ENCODE results near the gene SPAG16. TPM values are rescaled to one million over a fixed set of nuclear protein-coding genes. Genes with fewer than 3 reads are reported as not detected.
"Not testable (repeated sequence)": the region's sequence is repeated elsewhere in the genome, so short reads cannot be mapped to it uniquely, and the experiment has no call there.

Gene SPAG16
- total RNA-seq, 4 donors from 2014 or later = 1.1 to 8.8 (median 6.3) TPM

DNA sequence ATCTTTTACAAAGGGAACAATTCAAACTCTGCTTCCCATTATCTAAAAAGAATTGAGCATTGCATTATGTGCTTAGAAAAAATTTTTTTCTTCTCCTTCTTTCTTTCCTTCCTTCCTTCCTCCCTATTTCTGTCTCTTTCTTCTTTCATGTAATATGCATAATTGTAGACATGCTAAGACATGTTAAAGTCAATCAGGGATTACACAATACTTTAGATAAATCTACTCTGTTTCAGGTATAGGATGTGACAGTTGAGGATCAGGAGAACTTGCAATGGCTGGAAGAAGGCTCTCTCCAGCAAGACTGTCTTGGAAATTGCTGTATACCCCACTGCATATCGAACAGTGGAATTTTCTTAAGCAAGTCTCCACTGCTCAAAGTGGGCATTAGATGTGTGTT, 9.0 kb upstream of the SPAG16 start:
- H3K27me3 ChIP-seq = no peaks in the 10 kb centered on the region
- no peaks in the 10 kb centered on the region for H3K9me3 ChIP-seq
- no peak overlapping the region for H3K27ac ChIP-seq
- DNase-seq (no peak), ATAC-seq (no peak)
- TF ChIP-seq POLR2A (IDR thresholded peaks at IDR 0.05) (no peak), CTCF (IDR thresholded peaks at IDR 0.05 in 4 of 5, conservative IDR thresholded peaks at IDR 0.05 in 1 of 5) (no peak)
- no peaks in the 10 kb centered on the region for H3K36me3 ChIP-seq
- in situ Hi-C loops (cut with MboI; ENCODE audit: low sequenced_read_pairs in 4 of 4) (no loop called here), intact Hi-C loops (cut with DNase I; ENCODE audit: low total_unique reads) (no loop called here)
- no peaks in the 10 kb centered on the region for H3K4me1 ChIP-seq
- H3K4me3 ChIP-seq = no peak overlapping the region

- H3K9me3 ChIP-seq; DNase-seq; H3K36me3 ChIP-seq; H3K27me3 ChIP-seq; in situ Hi-C loops (cut with MboI; ENCODE audit: low sequenced_read_pairs in 4 of 4); intact Hi-C loops (cut with DNase I; ENCODE audit: low total_unique reads); H3K4me1 ChIP-seq; ATAC-seq; H3K4me3 ChIP-seq; H3K27ac ChIP-seq: not testable (repeated sequence)
Measured at GRCh38 chr2:213277134-213277533, 7.1 kb upstream of the SPAG16 start.

DNA sequence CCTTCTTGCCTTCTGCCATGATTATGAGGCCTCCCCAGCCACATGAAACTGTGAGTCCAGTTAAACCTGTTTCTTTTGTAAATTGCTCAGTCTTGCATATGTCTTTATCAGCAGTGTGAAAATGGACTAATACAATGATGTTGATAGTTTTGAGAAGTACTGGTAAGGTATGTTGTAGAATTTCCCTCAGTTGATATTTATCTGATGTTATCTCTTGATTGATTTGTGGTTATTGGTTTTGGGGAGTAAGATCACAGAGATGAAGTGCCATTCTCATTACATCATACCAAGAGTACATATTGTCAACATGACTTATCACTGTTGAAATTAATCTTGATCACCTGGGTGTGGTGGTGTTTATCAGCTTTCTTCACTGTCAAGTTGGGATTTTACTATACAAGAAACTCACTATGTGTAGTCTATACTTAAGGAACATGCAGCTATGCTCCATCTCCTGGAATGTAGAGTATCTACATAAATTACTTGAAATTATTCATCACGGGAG, 5.1 kb upstream of the SPAG16 start:
- in situ Hi-C loops (cut with MboI; ENCODE audit: low sequenced_read_pairs in 4 of 4) (no loop called here), intact Hi-C loops (cut with DNase I; ENCODE audit: low total_unique reads) (no loop called here)
- DNase-seq (no peak), ATAC-seq (no peak)
- no peaks in the 10 kb centered on the region for H3K36me3 ChIP-seq
- H3K4me3 ChIP-seq = no peak overlapping the region
- peaks cover 0 to 7% of the 10 kb centered on the region in 2 donors for H3K4me1 ChIP-seq
- H3K9me3 ChIP-seq = no peaks in the 10 kb centered on the region
- H3K27me3 ChIP-seq = no peaks in the 10 kb centered on the region
- TF ChIP-seq CTCF (IDR thresholded peaks at IDR 0.05 in 4 of 5, conservative IDR thresholded peaks at IDR 0.05 in 1 of 5) (no peak), POLR2A (IDR thresholded peaks at IDR 0.05) (no peak)
- no peak overlapping the region for H3K27ac ChIP-seq

DNA sequence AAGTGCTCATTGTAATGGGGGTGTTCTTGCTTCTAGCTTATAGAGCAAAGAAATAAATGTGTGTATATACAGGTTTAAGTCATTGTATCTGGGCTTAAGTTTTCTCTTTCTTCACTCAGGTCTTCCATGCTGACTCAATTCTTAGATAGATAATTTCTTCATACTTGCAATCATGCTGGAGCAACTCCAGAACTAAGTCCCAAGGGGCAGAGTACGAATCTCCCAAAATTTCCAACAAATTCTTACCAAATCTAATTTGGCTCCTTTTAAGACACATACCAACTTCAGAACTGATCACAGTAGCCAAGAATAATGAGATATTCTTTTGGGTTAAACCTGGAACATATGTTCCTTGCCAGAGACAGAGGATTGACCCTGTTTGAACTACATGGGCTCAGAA, 4.3 kb upstream of the SPAG16 start:
- H3K4me1 ChIP-seq = peaks cover 0 to 9% of the 10 kb centered on the region in 2 donors
- H3K36me3 ChIP-seq = no peaks in the 10 kb centered on the region
- in situ Hi-C loops (cut with MboI; ENCODE audit: low sequenced_read_pairs in 4 of 4) (no loop called here), intact Hi-C loops (cut with DNase I; ENCODE audit: low total_unique reads) (no loop called here)
- H3K27ac ChIP-seq = no peak overlapping the region
- no peaks in the 10 kb centered on the region for H3K27me3 ChIP-seq
- no peak for DNase-seq
- no peak for TF ChIP-seq POLR2A (IDR thresholded peaks at IDR 0.05)
- no peak for TF ChIP-seq CTCF (IDR thresholded peaks at IDR 0.05 in 4 of 5, conservative IDR thresholded peaks at IDR 0.05 in 1 of 5)
- ATAC-seq = no peak
- H3K4me3 ChIP-seq = no peak overlapping the region
- no peaks in the 10 kb centered on the region for H3K9me3 ChIP-seq

DNA sequence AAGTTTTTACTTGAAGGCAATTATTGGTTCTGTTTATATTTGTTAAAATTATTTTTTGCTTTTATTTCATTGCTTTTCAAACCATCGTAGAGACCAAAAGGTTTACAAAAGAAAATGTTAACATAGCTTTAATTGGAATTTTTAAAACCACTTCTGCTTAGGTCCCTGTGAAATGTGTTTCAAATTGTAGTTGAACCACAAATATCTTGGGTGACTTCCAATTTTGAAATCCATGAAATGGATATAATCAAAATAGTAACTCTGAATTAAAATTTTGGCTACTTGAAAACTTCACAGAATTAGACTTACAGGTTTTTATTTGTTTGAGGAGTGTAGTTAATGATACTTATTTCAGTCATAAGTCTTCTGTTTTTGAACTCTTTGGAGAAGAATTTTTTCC, 3.1 kb upstream of the SPAG16 start:
- DNase-seq = no peak
- TF ChIP-seq CTCF (IDR thresholded peaks at IDR 0.05 in 4 of 5, conservative IDR thresholded peaks at IDR 0.05 in 1 of 5) (no peak), POLR2A (IDR thresholded peaks at IDR 0.05) (no peak)
- Histone ChIP-seq H3K36me3 (no peaks in the 10 kb centered on the region), H3K4me1 (peaks cover 0 to 15% of the 10 kb centered on the region in 2 donors), H3K27ac (no peak overlapping the region), H3K9me3 (no peaks in the 10 kb centered on the region), H3K4me3 (no peak overlapping the region), H3K27me3 (no peaks in the 10 kb centered on the region)
- intact Hi-C loops (cut with DNase I; ENCODE audit: low total_unique reads) (no loop called here), in situ Hi-C loops (cut with MboI; ENCODE audit: low sequenced_read_pairs in 4 of 4) (no loop called here)
- ATAC-seq = no peak
